Spleen (tissue), 11 donors: ENCODE data around the gene TNK2. TPM values are rescaled to one million over a fixed set of nuclear protein-coding genes. Genes with fewer than 3 reads are reported as not detected.

Source experiments
- DNase-seq: peaks from one replicate; pipeline ENCODE4 v3.0.0-alpha.2; 2020
- H3K27ac ChIP-seq, 8 donors: fragments of 200-600 bp; sonication (generic) in 7 of 8; 1 replicate in 4 of 8; 2 replicates in 4 of 8; pipeline versions ENCODE4 v1.5.0 to v1.8.0; 2016 to 2021; ENCODE audit warnings: inconsistent platforms in 4 of 8, mild to moderate bottlenecking in 4 of 8, moderate library complexity in 1 of 8
- H3K27me3 ChIP-seq, 7 donors: fragments of 200-600 bp; sonication (generic) in 6 of 7; replicated peaks in 1 of 7; 1 replicate in 4 of 7; 2 replicates in 3 of 7; pipeline versions ENCODE4 v1.5.0 to v1.8.0; 2016 to 2021; ENCODE audit warnings: inconsistent platforms in 3 of 7, mild to moderate bottlenecking in 1 of 7
- H3K36me3 ChIP-seq, 6 donors: fragments of 200-600 bp; sonication (generic) in 5 of 6; 1 replicate in 4 of 6; 2 replicates in 2 of 6; pipeline versions ENCODE4 v1.5.0 to v1.8.0; 2016 to 2021; ENCODE audit warnings: inconsistent platforms in 2 of 6
- H3K4me1 ChIP-seq, 6 donors: fragments of 200-600 bp; sonication (generic) in 5 of 6; 1 replicate in 3 of 6; 2 replicates in 3 of 6; pipeline versions ENCODE4 v1.5.0 to v1.8.0; 2016 to 2021; ENCODE audit warnings: inconsistent platforms in 3 of 6
- H3K4me3 ChIP-seq, 8 donors: fragments of 200-600 bp; sonication (generic) in 7 of 8; 1 replicate in 4 of 8; 2 replicates in 4 of 8; pipeline versions ENCODE4 v1.5.0 to v1.8.0; 2016 to 2021; ENCODE audit warnings: inconsistent platforms in 4 of 8, mild to moderate bottlenecking in 4 of 8, moderate library complexity in 2 of 8
- H3K9me3 ChIP-seq, 8 donors: fragments of 200-600 bp; sonication (generic) in 7 of 8; 1 replicate in 4 of 8; 2 replicates in 4 of 8; pipeline versions ENCODE4 v1.5.0 to v1.8.0; 2016 to 2021; ENCODE audit warnings: inconsistent platforms in 4 of 8
- CTCF ChIP-seq, 11 experiments: fragments of 200-600 bp in 7 of 11; fragments of 450-650 bp in 4 of 11; sonication (generic) in 4 of 11; IDR thresholded peaks in 8 of 11; conservative IDR thresholded peaks in 3 of 11; 1 replicate in 7 of 11; 2 replicates in 4 of 11; pipeline versions ENCODE4 v1.4.0 to v1.8.0; 2016 to 2021; ENCODE audit warnings: antibody characterized with exemption in 11 of 11, inconsistent platforms in 4 of 11, mild to moderate bottlenecking in 1 of 11
- POLR2A ChIP-seq, 3 donors: fragments of 450-650 bp; IDR thresholded peaks; one replicate each; pipeline ENCODE4 v1.5.1; 2017; ENCODE audit warnings: antibody characterized with exemption in 3 of 3, mild to moderate bottlenecking in 1 of 3
- POLR2AphosphoS5 ChIP-seq, 3 donors: sonication (generic); formaldehyde crosslinking; IDR thresholded peaks; one replicate each; pipeline ENCODE4 v1.5.1; 2017; ENCODE audit warnings: antibody characterized with exemption in 3 of 3
- WGBS, 5 donors: extraction: QIAGEN DNeasy Blood & Tissue Kit in 3 of 5; methylation state at CpG; one replicate each; pipeline versions ENCODE4 v1.1.5 to v1.1.7; 2013 to 2018; 5-methylcytosine and 5-hydroxymethylcytosine counted together
- intact Hi-C: fragments of 100-400 bp; cut with DNase I; formaldehyde crosslinking; loops from one replicate; pipeline ENCODE4 v1.15.0; 2023; ENCODE audit warnings: low total_unique reads
- polyA plus RNA-seq, 3 donors: library from polyadenylated mRNA; stranded (reverse); fragments of 200-250 nt; gene quantifications; one replicate each; pipeline ENCODE4 v1.2.1, GENCODE V29; 2013
- total RNA-seq, 7 donors: library from RNA; depleted of rRNA in 3 of 7; stranded (reverse); fragments of >200 nt in 3 of 7; fragmentation: NEBNext Ultra II Directional in 4 of 7; extraction: Animal tissue kit (Norgen Biotek cat#: 25700) in 4 of 7; gene quantifications; one replicate each; pipeline versions ENCODE4 v1.1.0 to v1.2.1, GENCODE V29; 2016 to 2021
- donor health status: healthy with polysubstance abuse.
- donor health status: DM: no; HTN: no; CAD: no; lungs with moderate emphysema.
- donor health status: DM: no; HTN: no; CAD: no.
- donor health status: Bipolar disorder and iron deficiency.
- donor health status: healthy.
- donor health status: DM: no; HTN: no; CAD: no.
- donor health status: DM: yes; HTN: yes; CAD: no.

The TNK2 gene
- total and polyA plus RNA-seq, 10 donors: 30.6 to 104 (median 76.2) TPM

GRCh38 chr3:195834675-195835583, 73.4 kb downstream of the TNK2 start:
- TF ChIP-seq POLR2AphosphoS5 (IDR thresholded peaks at IDR 0.05) (no peak), CTCF (IDR thresholded peaks at IDR 0.05 in 8 of 11, conservative IDR thresholded peaks at IDR 0.05 in 3 of 11) (no peak), POLR2A (IDR thresholded peaks at IDR 0.05) (no peak)
- H3K27me3 ChIP-seq: peaks cover 0 to 56% (median 0%) of the 10 kb centered on the region in 7 donors
- peaks cover 0 to 7% (median 0%) of the 10 kb centered on the region in 6 donors for H3K4me1 ChIP-seq
- intact Hi-C loops: no loop called here
- H3K4me3 ChIP-seq: no peak overlapping the region
- no peaks in the 10 kb centered on the region for H3K9me3 ChIP-seq
- no peak overlapping the region for H3K27ac ChIP-seq
- 89 to 93% (median 91%) methylated on average over 27 to 29 of the region's 29 CpGs for WGBS, 5 donors
- no peaks in the 10 kb centered on the region for H3K36me3 ChIP-seq
- DNase-seq: no peak

- H3K27me3 ChIP-seq: peaks cover 0 to 46% (median 0%) of the 10 kb centered on the region in 7 donors
- H3K36me3 ChIP-seq: no peaks in the 10 kb centered on the region
- H3K4me1 ChIP-seq: no peaks in the 10 kb centered on the region
- intact Hi-C loops: no loop called here
- WGBS, 5 donors: 65 to 79% (median 70%) methylated on average over 9 to 16 of the region's 16 CpGs
- no peak overlapping the region for H3K27ac ChIP-seq
- DNase-seq: no peak
- TF ChIP-seq POLR2AphosphoS5 (IDR thresholded peaks at IDR 0.05) (no peak), CTCF (IDR thresholded peaks at IDR 0.05 in 8 of 11, conservative IDR thresholded peaks at IDR 0.05 in 3 of 11) (no peak), POLR2A (IDR thresholded peaks at IDR 0.05) (no peak)
- no peak overlapping the region for H3K4me3 ChIP-seq
- H3K9me3 ChIP-seq: no peaks in the 10 kb centered on the region
Observed at GRCh38 chr3:195829897-195830254, 78.5 kb downstream of the TNK2 start.

GRCh38 chr3:195828762-195829161, 79.6 kb downstream of the TNK2 start:
- no peaks in the 10 kb centered on the region for H3K36me3 ChIP-seq
- peaks cover 0 to 43% (median 0%) of the 10 kb centered on the region in 7 donors for H3K27me3 ChIP-seq
- no peaks in the 10 kb centered on the region for H3K4me1 ChIP-seq
- 79 to 92% (median 90%) methylated on average over 9 of the region's 9 CpGs for WGBS, 5 donors
- no peak for DNase-seq
- H3K27ac ChIP-seq: no peak overlapping the region
- H3K4me3 ChIP-seq: no peak overlapping the region
- H3K9me3 ChIP-seq: no peaks in the 10 kb centered on the region
- intact Hi-C loops: no loop called here
- TF ChIP-seq CTCF (IDR thresholded peaks at IDR 0.05 in 8 of 11, conservative IDR thresholded peaks at IDR 0.05 in 3 of 11): no peak
- no peak for TF ChIP-seq POLR2A (IDR thresholded peaks at IDR 0.05)
- no peak for TF ChIP-seq POLR2AphosphoS5 (IDR thresholded peaks at IDR 0.05)
